Lung (tissue), 12 donors: ENCODE data around the gene IFI6. TPM values are rescaled to one million over a fixed set of nuclear protein-coding genes. Genes with fewer than 3 reads are reported as not detected.

ENCODE experiments used
- ATAC-seq: fragments of 200-7000 bp; cut with Tn5 transposase; one replicate; pipeline ENCODE4 v1.9.1; 2020; ENCODE audit warnings: moderate number of reproducible peaks; ENCODE audit not compliant: insufficient read depth, low FRiP score
- DNase-seq, 3 donors: peaks; one replicate each; pipeline ENCODE4 v3.0.0-alpha.2; 2013 to 2017
- H3K27ac ChIP-seq, 2 donors: one replicate each; pipeline ENCODE4 v1.5.1; 2013; ENCODE audit warnings: mild to moderate bottlenecking in 2 of 2, moderate library complexity in 2 of 2, control low read depth in 1 of 2, inconsistent platforms in 1 of 2, low read depth in 1 of 2, low read length in 1 of 2
- H3K27me3 ChIP-seq, 3 donors: one replicate each; pipeline ENCODE4 v1.5.1; 2013; ENCODE audit warnings: low read length in 2 of 3; ENCODE audit not compliant: control insufficient read depth in 3 of 3, insufficient read depth in 3 of 3
- H3K36me3 ChIP-seq, 4 donors: one replicate each; pipeline ENCODE4 v1.5.1; 2013; ENCODE audit warnings: low read length in 4 of 4, mild to moderate bottlenecking in 1 of 4, moderate library complexity in 1 of 4; ENCODE audit not compliant: control insufficient read depth in 4 of 4, insufficient read depth in 4 of 4
- H3K4me1 ChIP-seq, 5 donors: one replicate each; pipeline ENCODE4 v1.5.1; 2013; ENCODE audit warnings: low read length in 5 of 5, mild to moderate bottlenecking in 2 of 5, moderate library complexity in 1 of 5; ENCODE audit not compliant: control insufficient read depth in 5 of 5, insufficient read depth in 5 of 5
- H3K4me3 ChIP-seq: one replicate; pipeline ENCODE4 v1.5.1; 2013; ENCODE audit warnings: mild to moderate bottlenecking, control low read depth, moderate library complexity
- H3K9ac ChIP-seq, 2 donors: one replicate each; pipeline ENCODE4 v1.5.1; 2013; ENCODE audit warnings: low read length in 2 of 2, control low read depth in 1 of 2; ENCODE audit not compliant: insufficient read depth in 1 of 2
- H3K9me3 ChIP-seq, 4 donors: one replicate each; pipeline ENCODE4 v1.5.1; 2013; ENCODE audit warnings: low read length in 3 of 4, mild to moderate bottlenecking in 1 of 4, moderate library complexity in 1 of 4; ENCODE audit not compliant: control insufficient read depth in 4 of 4, insufficient read depth in 3 of 4
- WGBS, 2 donors: extraction: QIAGEN DNeasy Blood & Tissue Kit; methylation state at CpG; one replicate each; pipeline ENCODE4 v1.1.7; 2013; 5-methylcytosine and 5-hydroxymethylcytosine counted together
- polyA plus RNA-seq, 2 donors: library from polyadenylated mRNA; stranded (reverse); fragments of 200-250 nt; gene quantifications; one replicate each; pipeline ENCODE4 v1.2.1, GENCODE V29; 2013
- total RNA-seq, 2 donors: library from RNA; depleted of rRNA in 1 of 2; stranded (reverse); fragments of >200 nt in 1 of 2; gene quantifications; one replicate each; pipeline ENCODE4 v1.2.1, GENCODE V29; 2014 to 2021
- TF ChIP-seq, protein P1 (sequence below): IDR thresholded peaks from 2 replicates; pipeline ENCODE4 v1.5.1; 2012; ENCODE audit warnings: mild to moderate bottlenecking; ENCODE audit errors: control extremely low read depth, extremely low read depth
- donor health status: control.
- donor health status: control.
- donor health status: Bipolar disorder and iron deficiency.
- donor health status: healthy.
- donor health status: DM: yes; HTN: yes; CAD: no.

The IFI6 gene
- total and polyA plus RNA-seq, 4 donors: 36.0 to 383 (median 120) TPM

DNA sequence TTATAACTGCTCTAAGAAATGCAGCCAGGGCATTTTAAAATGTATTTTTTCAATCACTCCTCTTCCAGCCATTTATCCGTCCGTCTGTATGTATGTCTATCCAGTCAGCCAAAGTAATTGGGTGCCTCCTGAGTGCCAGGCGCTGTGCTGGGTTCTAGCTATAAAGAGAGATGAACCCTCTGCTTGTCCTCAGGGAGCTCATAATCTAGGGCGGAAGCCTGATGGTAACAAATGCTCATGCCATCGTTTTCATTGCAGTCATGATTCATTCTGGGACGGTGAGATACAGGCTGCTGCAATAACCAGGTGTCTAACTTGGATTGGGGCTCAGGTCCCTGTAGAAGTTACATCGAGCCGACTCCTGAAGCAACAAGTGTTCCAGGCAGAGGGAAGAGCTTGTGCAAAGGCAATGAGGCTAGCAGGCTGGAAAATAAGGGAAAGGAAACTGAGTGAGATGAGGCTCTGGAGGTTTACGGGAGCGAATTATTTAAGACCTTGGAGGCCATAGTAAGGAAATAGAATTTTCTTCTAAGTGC lies 11.6 kb downstream of the IFI6 start:
- no peak for DNase-seq
- TF ChIP-seq, protein P1, sequence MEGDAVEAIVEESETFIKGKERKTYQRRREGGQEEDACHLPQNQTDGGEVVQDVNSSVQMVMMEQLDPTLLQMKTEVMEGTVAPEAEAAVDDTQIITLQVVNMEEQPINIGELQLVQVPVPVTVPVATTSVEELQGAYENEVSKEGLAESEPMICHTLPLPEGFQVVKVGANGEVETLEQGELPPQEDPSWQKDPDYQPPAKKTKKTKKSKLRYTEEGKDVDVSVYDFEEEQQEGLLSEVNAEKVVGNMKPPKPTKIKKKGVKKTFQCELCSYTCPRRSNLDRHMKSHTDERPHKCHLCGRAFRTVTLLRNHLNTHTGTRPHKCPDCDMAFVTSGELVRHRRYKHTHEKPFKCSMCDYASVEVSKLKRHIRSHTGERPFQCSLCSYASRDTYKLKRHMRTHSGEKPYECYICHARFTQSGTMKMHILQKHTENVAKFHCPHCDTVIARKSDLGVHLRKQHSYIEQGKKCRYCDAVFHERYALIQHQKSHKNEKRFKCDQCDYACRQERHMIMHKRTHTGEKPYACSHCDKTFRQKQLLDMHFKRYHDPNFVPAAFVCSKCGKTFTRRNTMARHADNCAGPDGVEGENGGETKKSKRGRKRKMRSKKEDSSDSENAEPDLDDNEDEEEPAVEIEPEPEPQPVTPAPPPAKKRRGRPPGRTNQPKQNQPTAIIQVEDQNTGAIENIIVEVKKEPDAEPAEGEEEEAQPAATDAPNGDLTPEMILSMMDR: no peak
- Histone ChIP-seq H3K27me3 (no peaks in the 10 kb centered on the region), H3K27ac (peak overlapping the region; percentile 62 to 89), H3K36me3 (no peaks in the 10 kb centered on the region), H3K4me1 (peaks cover 0 to 17% (median 7%) of the 10 kb centered on the region in 5 donors), H3K4me3 (no peak overlapping the region), H3K9me3 (no peaks in the 10 kb centered on the region), H3K9ac (peak overlapping the region in 1 of 2 donors; percentile 56)
- ATAC-seq: no peak
- WGBS, 2 donors: 55 to 60% methylated on average over 10 of the region's 10 CpGs

DNA sequence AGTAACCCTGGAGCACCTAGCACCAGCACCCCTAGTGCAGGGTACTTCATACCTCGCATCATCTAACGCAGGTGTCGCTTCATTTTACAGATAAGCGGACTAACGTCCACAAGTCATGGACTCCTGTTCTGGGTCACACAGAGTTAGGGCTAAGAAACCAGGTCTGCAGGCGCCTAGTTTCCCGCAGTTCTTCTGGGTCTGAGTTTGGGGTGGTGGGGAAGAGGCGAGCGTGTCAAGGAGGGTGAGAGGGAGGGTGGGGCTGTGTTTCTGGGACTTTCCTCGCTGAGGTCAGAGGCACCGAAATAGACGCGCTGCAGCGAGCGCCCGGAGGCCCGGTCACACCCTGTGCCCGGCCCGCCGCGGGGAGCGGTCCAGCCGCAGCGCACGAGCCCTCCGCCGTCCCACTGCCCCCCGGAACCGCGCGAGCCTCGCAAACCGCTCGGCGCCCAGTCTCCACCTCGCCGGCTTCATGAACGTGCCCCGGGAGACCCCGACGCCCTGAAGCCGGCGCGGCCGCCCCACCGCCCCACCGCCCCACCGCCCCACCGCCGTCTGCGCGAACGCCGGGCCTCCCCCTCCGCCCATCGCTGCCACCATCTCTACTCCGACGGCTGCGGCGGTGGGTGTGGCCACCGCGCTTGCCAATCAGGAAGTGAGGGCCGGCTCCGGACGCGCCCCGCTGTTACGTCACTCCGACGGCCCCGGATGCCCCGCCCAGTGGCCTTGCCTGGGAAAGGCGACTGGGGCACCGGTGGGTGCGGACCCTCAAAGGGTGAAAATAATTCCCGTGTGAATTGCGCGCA lies 12.3 kb downstream of the IFI6 start:
- TF ChIP-seq, protein P1: no peak
- Histone ChIP-seq H3K4me3 (peak overlapping the region; percentile 24), H3K27ac (peak overlapping the region; percentile 79 to 89), H3K9me3 (no peaks in the 10 kb centered on the region), H3K4me1 (peaks cover 0 to 19% (median 7%) of the 10 kb centered on the region in 5 donors), H3K9ac (peak overlapping the region in 1 of 2 donors; percentile 56), H3K27me3 (no peaks in the 10 kb centered on the region), H3K36me3 (no peaks in the 10 kb centered on the region)
- 6 to 10% methylated on average over 48 to 77 of the region's 78 CpGs for WGBS, 2 donors
- peak; percentile 85 to 91 (median 88) for DNase-seq
- peak; percentile 76 for ATAC-seq

DNA sequence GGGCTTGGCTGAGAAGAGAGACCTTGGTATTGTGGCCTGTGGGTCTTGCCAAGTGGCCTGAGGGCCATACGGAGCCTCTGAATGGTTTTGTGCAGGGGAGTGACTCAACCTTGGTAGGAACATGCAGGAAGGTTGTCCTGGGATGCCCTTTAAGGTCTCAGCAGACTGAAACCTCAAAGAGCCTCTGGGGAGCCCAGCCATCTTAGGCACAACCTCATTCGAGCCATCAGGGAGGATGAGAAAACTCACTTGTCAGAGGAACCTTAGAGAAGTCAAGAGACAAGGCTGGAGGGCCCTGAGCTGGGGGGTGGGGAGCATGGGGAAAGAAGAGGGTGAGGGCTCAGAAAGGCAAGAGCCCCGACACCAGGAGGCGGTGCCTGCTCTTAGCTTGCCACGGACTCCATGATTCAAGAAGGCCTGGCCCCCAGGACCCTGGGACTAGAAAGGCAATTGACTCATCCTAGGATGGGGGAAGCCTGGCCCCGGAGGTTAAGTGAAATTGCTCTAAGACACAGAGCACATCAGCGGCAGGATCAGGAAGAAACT lies 13.0 kb downstream of the IFI6 start:
- no peaks in the 10 kb centered on the region for H3K27me3 ChIP-seq
- H3K27ac ChIP-seq: peak overlapping the region; percentile 79 to 89
- DNase-seq (no peak), ATAC-seq (no peak)
- TF ChIP-seq, protein P1: no peak
- H3K9me3 ChIP-seq: no peaks in the 10 kb centered on the region
- H3K4me3 ChIP-seq: no peak overlapping the region
- H3K9ac ChIP-seq: no peak overlapping the region
- WGBS, 2 donors: 41 to 55% methylated on average over 7 of the region's 7 CpGs
- no peaks in the 10 kb centered on the region for H3K36me3 ChIP-seq
- H3K4me1 ChIP-seq: peaks cover 0 to 19% (median 7%) of the 10 kb centered on the region in 5 donors
